ENCODE results near the gene CRIP3.

- no peak for TF ChIP-seq MXI1 (IDR thresholded peaks at IDR 0.05; ENCODE audit: borderline replicate concordance, low read depth, low read length)
- no peak; the same call in 1 of the 2 replicates for TF ChIP-seq CTCF (conservative IDR thresholded peaks at IDR 0.05; ENCODE audit: low read depth, low read length)
- TF ChIP-seq POLR2A (IDR thresholded peaks at IDR 0.05; ENCODE audit: low read depth, low read length), result no peak
Observed at GRCh38 chr6:43286980-43287716, 21.5 kb downstream of the CRIP3 start.

Data from IMR-90 (cell line).